OCI-LY1 (cell line): ENCODE results near the gene ASL.
"Not testable (repeated sequence)": the region's sequence is repeated elsewhere in the genome, so short reads cannot be mapped to it uniquely, and the experiment has no call there.

ENCODE experiments used
- H2AFZ ChIP-seq: fragments of 200-600 bp; sonication (generic), shearing (Covaris generic); 2 replicates; pipeline ENCODE4 v1.6.0; 2014; ENCODE audit warnings: antibody characterized with exemption, mild to moderate bottlenecking, low read length
- H3F3A ChIP-seq: fragments of 200-600 bp; sonication (generic), shearing (Covaris generic); 2 replicates; pipeline ENCODE4 v1.6.0; 2014; ENCODE audit warnings: mild to moderate bottlenecking, antibody characterized with exemption, low read length, moderate library complexity; ENCODE audit not compliant: insufficient read depth
- H3K27ac ChIP-seq: fragments of 200-600 bp; sonication (generic); 2 replicates; pipeline ENCODE4 v1.5.1; 2014; ENCODE audit warnings: low read length, mixed run types, mild to moderate bottlenecking, low read depth; ENCODE audit not compliant: poor library complexity, severe bottlenecking
- H3K27me3 ChIP-seq: fragments of 200-600 bp; sonication (generic); 2 replicates; pipeline ENCODE4 v1.6.0; 2014; ENCODE audit warnings: antibody characterized with exemption, mild to moderate bottlenecking, low read length, moderate library complexity; ENCODE audit not compliant: insufficient read depth
- H3K36me3 ChIP-seq: fragments of 200-600 bp; sonication (generic); 2 replicates; pipeline ENCODE4 v1.6.1; 2014; ENCODE audit warnings: mild to moderate bottlenecking, antibody characterized with exemption, low read length, moderate library complexity, mixed read lengths; ENCODE audit not compliant: insufficient read depth
- H3K4me1 ChIP-seq: fragments of 200-600 bp; sonication (generic); 2 replicates; pipeline ENCODE4 v1.5.1; 2014; ENCODE audit warnings: mild to moderate bottlenecking, low read length, moderate library complexity; ENCODE audit not compliant: insufficient read depth, severe bottlenecking
- H3K4me2 ChIP-seq: fragments of 200-600 bp; sonication (generic), shearing (Covaris generic); 2 replicates; pipeline ENCODE4 v1.6.1; 2014; ENCODE audit warnings: low read length
- H3K4me3 ChIP-seq: fragments of 200-600 bp; sonication (generic); 2 replicates; pipeline ENCODE4 v1.5.1; 2014; ENCODE audit warnings: low read length, low read depth, mild to moderate bottlenecking, mixed read lengths; ENCODE audit not compliant: poor library complexity, severe bottlenecking
- H3K79me2 ChIP-seq: fragments of 200-600 bp; shearing (Covaris generic); 2 replicates; pipeline ENCODE4 v1.6.1; 2016; ENCODE audit warnings: mixed run types, low read length, mixed read lengths; ENCODE audit not compliant: insufficient read depth
- H3K9ac ChIP-seq: fragments of 200-600 bp; sonication (generic), shearing (Covaris generic); 2 replicates; pipeline ENCODE4 v1.6.1; 2014; ENCODE audit warnings: mild to moderate bottlenecking, low read length, mixed read lengths
- H3K9me2 ChIP-seq: fragments of 200-600 bp; sonication (generic), shearing (Covaris generic); 2 replicates; pipeline ENCODE4 v1.6.1; 2014; ENCODE audit warnings: low read depth, mild to moderate bottlenecking, low read length, mixed read lengths
- H3K9me3 ChIP-seq: fragments of 200-600 bp; shearing (Covaris generic); 2 replicates; pipeline ENCODE4 v1.6.1; 2014; ENCODE audit warnings: low read length, mixed read lengths
- H4K20me1 ChIP-seq: fragments of 200-600 bp; sonication (generic), shearing (Covaris generic); 2 replicates; pipeline ENCODE4 v1.6.0; 2016; ENCODE audit warnings: mild to moderate bottlenecking, low read length; ENCODE audit not compliant: insufficient read depth
- CTCF ChIP-seq: fragments of 200-600 bp; sonication (generic), shearing (Covaris generic); IDR thresholded peaks from 2 replicates; pipeline ENCODE4 v1.5.1; 2017; ENCODE audit warnings: mild to moderate bottlenecking, antibody characterized with exemption, low read length, moderate library complexity, mixed read lengths
- EZH2 ChIP-seq: fragments of 200-600 bp; sonication (generic), shearing (Covaris generic); IDR thresholded peaks from 2 replicates; pipeline ENCODE4 v1.8.0; 2017; ENCODE audit warnings: borderline replicate concordance, mixed run types, mild to moderate bottlenecking, antibody characterized with exemption, low read length, moderate library complexity, mixed read lengths

ASL gene

DNA sequence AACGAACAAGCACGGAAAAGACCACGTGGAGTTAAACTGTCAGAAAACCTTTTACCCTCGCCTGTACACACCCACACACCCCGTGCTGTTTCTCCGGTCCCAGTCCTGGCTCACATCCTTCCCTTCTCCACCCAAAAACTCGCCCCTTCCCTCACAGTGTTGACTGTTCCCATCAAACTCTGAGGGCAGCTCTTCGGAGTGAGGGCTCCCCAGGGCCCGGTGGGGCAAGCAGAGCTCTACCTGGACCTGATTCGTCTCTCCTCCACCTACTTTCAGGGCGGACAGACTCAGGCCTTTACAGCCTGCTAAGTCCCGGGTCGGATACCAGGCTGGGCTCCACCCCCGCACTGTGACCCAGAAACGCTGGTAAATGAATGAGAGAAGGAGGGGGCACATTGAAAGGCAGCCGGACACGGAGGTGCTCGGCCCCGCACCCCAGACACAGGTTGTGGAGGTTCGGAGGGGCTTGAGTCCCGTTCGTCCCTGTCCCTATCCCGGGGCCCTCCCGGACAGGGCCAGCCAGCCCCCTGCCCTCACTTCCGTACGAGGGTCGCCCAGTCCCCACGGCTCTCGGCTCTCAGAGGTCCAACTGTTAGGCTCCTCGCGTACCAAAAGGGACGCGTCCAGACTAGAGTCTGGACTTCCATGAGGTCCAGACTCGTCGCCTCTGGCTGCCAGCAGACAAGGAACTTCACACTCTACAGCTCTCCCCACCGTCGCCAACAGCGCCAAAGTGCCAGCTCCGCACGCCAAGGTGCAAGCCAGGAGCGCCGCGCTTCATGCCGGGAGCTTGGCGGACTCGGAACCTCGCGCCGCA, 31.7 kb upstream of the ASL start:
- TF ChIP-seq CTCF (no peak), EZH2 (no peak)
- H3K9me3 ChIP-seq: no peaks in the 10 kb centered on the region
- no peaks in the 10 kb centered on the region for H3K79me2 ChIP-seq
- no peak overlapping the region for H2AFZ ChIP-seq
- H3K4me3 ChIP-seq: peak overlapping the region; percentile 41
- no peaks in the 10 kb centered on the region; the same call in 1 of the 2 replicates for H3K27me3 ChIP-seq
- no peak overlapping the region for H3K27ac ChIP-seq
- no peaks in the 10 kb centered on the region for H3K36me3 ChIP-seq
- peak overlapping the region; percentile 42; the same call in 1 of the 2 replicates for H3K4me2 ChIP-seq
- H3K9ac ChIP-seq: no peak overlapping the region
- no peaks in the 10 kb centered on the region for H3F3A ChIP-seq
- no peaks in the 10 kb centered on the region for H3K9me2 ChIP-seq
- peaks cover 4% of the 10 kb centered on the region for H3K4me1 ChIP-seq
- H4K20me1 ChIP-seq: no peaks in the 10 kb centered on the region

DNA sequence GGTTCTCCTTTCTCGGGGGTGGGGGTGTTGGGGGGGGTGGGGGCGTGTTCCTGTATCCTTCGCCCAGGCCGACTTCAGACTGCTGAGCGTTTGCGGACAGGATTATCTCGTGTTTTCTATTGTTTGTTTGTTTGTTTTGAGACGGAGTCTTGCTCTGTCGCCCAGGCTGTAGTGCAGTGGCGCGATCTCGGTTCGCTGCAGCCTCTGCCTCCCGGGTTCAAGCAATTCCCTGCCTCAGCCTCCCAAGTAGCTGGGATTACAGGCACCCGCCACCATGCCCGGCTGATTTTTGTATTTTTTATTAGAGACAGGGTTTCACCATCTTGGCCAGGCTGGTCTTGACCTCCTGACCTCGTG, 31.1 kb upstream of the ASL start:
- peak overlapping the region; percentile 41 for H3K4me3 ChIP-seq
- not testable (repeated sequence) for H3F3A ChIP-seq, H3K79me2 ChIP-seq, H3K9ac ChIP-seq, H4K20me1 ChIP-seq, H3K9me3 ChIP-seq, H2AFZ ChIP-seq, H3K27ac ChIP-seq, H3K27me3 ChIP-seq, H3K36me3 ChIP-seq, H3K4me2 ChIP-seq, H3K4me1 ChIP-seq, H3K9me2 ChIP-seq

DNA sequence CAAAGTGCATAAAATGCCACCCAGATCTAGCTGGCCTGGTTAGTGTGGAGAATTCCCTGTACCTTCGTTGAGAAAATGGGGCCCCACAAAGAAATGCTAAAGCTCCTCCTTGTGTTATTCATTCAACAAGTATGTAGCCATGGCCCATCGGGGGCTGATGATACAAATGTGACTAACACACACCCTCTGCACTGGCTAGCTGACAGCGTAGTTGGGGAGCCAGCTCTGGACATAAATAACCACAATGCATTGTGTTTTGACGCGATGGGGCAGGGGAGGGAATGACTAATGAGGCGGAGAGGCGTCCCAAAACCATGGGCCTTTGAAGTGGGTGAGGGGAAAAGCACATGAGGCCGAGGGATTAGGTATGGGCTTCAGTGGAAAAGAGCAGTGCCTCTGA, 28.2 kb upstream of the ASL start:
- Histone ChIP-seq H3K27ac (no peak overlapping the region), H3K9ac (no peak overlapping the region), H3F3A (no peaks in the 10 kb centered on the region), H3K4me3 (no peak overlapping the region), H4K20me1 (no peaks in the 10 kb centered on the region), H3K4me1 (peaks cover 4% of the 10 kb centered on the region), H3K9me2 (no peaks in the 10 kb centered on the region), H2AFZ (no peak overlapping the region), H3K27me3 (no peaks in the 10 kb centered on the region; the same call in 1 of the 2 replicates), H3K36me3 (no peaks in the 10 kb centered on the region), H3K9me3 (no peaks in the 10 kb centered on the region), H3K4me2 (no peak overlapping the region), H3K79me2 (no peaks in the 10 kb centered on the region)
- TF ChIP-seq EZH2 (no peak), CTCF (no peak)

- H3F3A ChIP-seq, H3K27ac ChIP-seq, H4K20me1 ChIP-seq, H3K79me2 ChIP-seq, H3K4me3 ChIP-seq, H3K9ac ChIP-seq, H2AFZ ChIP-seq, H3K4me2 ChIP-seq, H3K36me3 ChIP-seq, H3K4me1 ChIP-seq, H3K9me3 ChIP-seq, H3K27me3 ChIP-seq, H3K9me2 ChIP-seq: not testable (repeated sequence)
- TF ChIP-seq CTCF: peak; percentile 22; the same call in 1 of the 2 replicates
These were observed 25.7 kb upstream of the ASL start for GRCh38 chr7:66049886-66050285.
